Neural cell (in vitro differentiated cells): ENCODE measurements around the gene GNLY. TPM values are rescaled to one million over a fixed set of nuclear protein-coding genes. Genes with fewer than 3 reads are reported as not detected.

Experiments
- H2AFZ ChIP-seq: fragments of 200-600, 300-800 bp; sonication (generic), shearing (Covaris generic); 2 replicates; pipeline ENCODE4 v1.6.0; 2014; ENCODE audit warnings: low read depth, mild to moderate bottlenecking, antibody characterized with exemption, low read length, moderate library complexity
- H3F3A ChIP-seq: fragments of 200-600 bp; shearing (Covaris generic); 2 replicates; pipeline ENCODE4 v1.6.1; 2016; ENCODE audit warnings: mild to moderate bottlenecking, moderate library complexity, mixed read lengths, antibody characterized with exemption, low read length; ENCODE audit not compliant: insufficient read depth, poor library complexity, severe bottlenecking
- H3K27ac ChIP-seq: fragments of 200-600, 300-800 bp; sonication (generic), shearing (Covaris generic); 2 replicates; pipeline ENCODE4 v1.5.1; 2014; ENCODE audit warnings: mild to moderate bottlenecking, low read length, moderate library complexity
- H3K27me3 ChIP-seq: fragments of 300-800, 200-600 bp; sonication (generic), shearing (Covaris generic); 2 replicates; pipeline ENCODE4 v1.6.0; 2014; ENCODE audit warnings: mild to moderate bottlenecking, low read depth, low read length, moderate library complexity; ENCODE audit not compliant: insufficient read depth
- H3K36me3 ChIP-seq: fragments of 300-800, 200-600 bp; sonication (generic), shearing (Covaris generic); 2 replicates; pipeline ENCODE4 v1.5.1; 2014; ENCODE audit warnings: mild to moderate bottlenecking, antibody characterized with exemption, low read length, moderate library complexity; ENCODE audit not compliant: insufficient read depth
- H3K4me2 ChIP-seq: fragments of 300-800, 200-600 bp; sonication (generic), shearing (Covaris generic); 2 replicates; pipeline ENCODE4 v1.6.0; 2014; ENCODE audit warnings: mild to moderate bottlenecking, low read length
- H3K4me3 ChIP-seq: fragments of 300-800, 200-600 bp; sonication (generic), shearing (Covaris generic); 2 replicates; pipeline ENCODE4 v1.5.1; 2014; ENCODE audit warnings: mild to moderate bottlenecking, low read length, moderate library complexity
- H3K79me2 ChIP-seq: fragments of 200-600 bp; shearing (Covaris generic); replicated peaks from 2 replicates; pipeline ENCODE4 v1.6.0; 2014; ENCODE audit warnings: mild to moderate bottlenecking, low read length, moderate library complexity; ENCODE audit not compliant: insufficient read depth
- H3K9ac ChIP-seq: fragments of 300-800, 200-600 bp; sonication (generic), shearing (Covaris generic); 2 replicates; pipeline ENCODE4 v1.6.1; 2016; ENCODE audit warnings: mild to moderate bottlenecking, low read length, mixed read lengths
- H3K9me2 ChIP-seq: fragments of 200-600 bp; shearing (Covaris generic); 2 replicates; pipeline ENCODE4 v1.6.1; 2016; ENCODE audit warnings: mild to moderate bottlenecking, low read length, mixed read lengths; ENCODE audit not compliant: insufficient read depth
- H3K9me3 ChIP-seq: fragments of 200-600, 300-800 bp; sonication (generic), shearing (Covaris generic); 2 replicates; pipeline ENCODE4 v1.6.1; 2016; ENCODE audit warnings: mild to moderate bottlenecking, mixed run types, low read length, moderate library complexity, mixed read lengths
- H4K20me1 ChIP-seq: fragments of 200-600 bp; shearing (Covaris generic); 2 replicates; pipeline ENCODE4 v1.6.1; 2016; ENCODE audit warnings: mild to moderate bottlenecking, mixed run types; ENCODE audit not compliant: insufficient read depth
- EP300 ChIP-seq: fragments of 450-650 bp; conservative IDR thresholded peaks from 2 replicates; pipeline ENCODE4 v1.6.1; 2014; ENCODE audit warnings: antibody characterized with exemption, mild to moderate bottlenecking, moderate library complexity; ENCODE audit not compliant: poor library complexity, severe bottlenecking
- EZH2 ChIP-seq: fragments of 200-600, 300-800 bp; shearing (Covaris generic), sonication (generic); IDR thresholded peaks from 2 replicates; pipeline ENCODE4 v1.6.1; 2014; ENCODE audit warnings: antibody characterized with exemption, low read length, borderline replicate concordance, mild to moderate bottlenecking; ENCODE audit not compliant: insufficient read depth, poor library complexity, severe bottlenecking
- MXI1 ChIP-seq: fragments of 450-650 bp; conservative IDR thresholded peaks from 2 replicates; pipeline ENCODE4 v1.6.1; 2014; ENCODE audit warnings: antibody characterized with exemption, mild to moderate bottlenecking; ENCODE audit not compliant: poor library complexity, severe bottlenecking
- POLR2AphosphoS5 ChIP-seq: IDR thresholded peaks from 2 replicates; pipeline ENCODE4 v1.6.1; 2012
- RAD21 ChIP-seq: fragments of 450-650 bp; conservative IDR thresholded peaks from 2 replicates; pipeline ENCODE4 v1.6.1; 2014; ENCODE audit warnings: antibody characterized with exemption, mild to moderate bottlenecking, moderate library complexity
- SMC3 ChIP-seq: fragments of 450-650 bp; conservative IDR thresholded peaks from 2 replicates; pipeline ENCODE4 v1.6.1; 2014; ENCODE audit warnings: antibody characterized with exemption, mild to moderate bottlenecking, moderate library complexity; ENCODE audit not compliant: poor library complexity
- TAF1 ChIP-seq: IDR thresholded peaks from 2 replicates; pipeline ENCODE4 v1.6.1; 2012; ENCODE audit warnings: low read depth
- polyA plus RNA-seq: library from polyadenylated mRNA; depleted of rRNA; stranded (reverse); fragments of >200 nt; gene quantifications from 2 replicates; pipeline ENCODE4 v1.2.3, GENCODE V29; 2014
- TF ChIP-seq, protein P1 (sequence below): fragments of 450-650 bp; IDR thresholded peaks from 2 replicates; pipeline ENCODE4 v1.5.1; 2014; ENCODE audit warnings: antibody characterized with exemption, mild to moderate bottlenecking, moderate library complexity; ENCODE audit not compliant: poor library complexity, severe bottlenecking
- TF ChIP-seq, protein P2 (sequence below): IDR thresholded peaks from 2 replicates; pipeline ENCODE4 v1.6.1; 2012; ENCODE audit warnings: borderline replicate concordance

GNLY gene
- polyA plus RNA-seq, 1 donor from 2014 or later: not detected

DNA sequence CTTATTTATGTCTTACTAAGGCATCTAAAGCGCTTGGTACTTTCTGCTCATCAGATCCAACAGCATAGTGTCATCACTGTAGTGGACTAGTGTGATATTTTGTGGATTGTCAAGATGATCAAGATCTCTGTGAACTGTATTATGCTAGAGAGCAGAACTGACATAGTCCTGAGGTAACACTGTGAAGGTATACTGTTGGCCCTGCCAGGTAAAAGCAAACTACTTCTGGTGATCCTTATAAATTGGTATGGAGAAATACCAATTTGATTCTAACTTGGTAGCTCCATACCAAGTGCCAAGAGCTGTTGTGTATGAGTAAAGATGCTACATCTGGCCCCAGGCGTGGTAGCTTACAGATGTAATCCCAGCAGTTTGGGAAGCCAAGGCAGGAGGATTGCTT lies 42.1 kb upstream of the GNLY start:
- no peaks in the 10 kb centered on the region for H4K20me1 ChIP-seq
- no peaks in the 10 kb centered on the region for H3K27me3 ChIP-seq
- no peak overlapping the region for H2AFZ ChIP-seq
- H3K79me2 ChIP-seq: no peaks in the 10 kb centered on the region
- H3F3A ChIP-seq: no peaks in the 10 kb centered on the region
- H3K9me2 ChIP-seq: no peaks in the 10 kb centered on the region
- H3K36me3 ChIP-seq: peaks cover 8% of the 10 kb centered on the region
- H3K4me2 ChIP-seq: no peak overlapping the region
- H3K27ac ChIP-seq: no peak overlapping the region
- H3K4me3 ChIP-seq: no peak overlapping the region
- H3K9me3 ChIP-seq: no peaks in the 10 kb centered on the region
- no peak overlapping the region for H3K9ac ChIP-seq
- TF ChIP-seq TAF1 (no peak), EP300 (no peak), POLR2AphosphoS5 (no peak), EZH2 (no peak), MXI1 (no peak), RAD21 (no peak), SMC3 (no peak)
- TF ChIP-seq, protein P1, sequence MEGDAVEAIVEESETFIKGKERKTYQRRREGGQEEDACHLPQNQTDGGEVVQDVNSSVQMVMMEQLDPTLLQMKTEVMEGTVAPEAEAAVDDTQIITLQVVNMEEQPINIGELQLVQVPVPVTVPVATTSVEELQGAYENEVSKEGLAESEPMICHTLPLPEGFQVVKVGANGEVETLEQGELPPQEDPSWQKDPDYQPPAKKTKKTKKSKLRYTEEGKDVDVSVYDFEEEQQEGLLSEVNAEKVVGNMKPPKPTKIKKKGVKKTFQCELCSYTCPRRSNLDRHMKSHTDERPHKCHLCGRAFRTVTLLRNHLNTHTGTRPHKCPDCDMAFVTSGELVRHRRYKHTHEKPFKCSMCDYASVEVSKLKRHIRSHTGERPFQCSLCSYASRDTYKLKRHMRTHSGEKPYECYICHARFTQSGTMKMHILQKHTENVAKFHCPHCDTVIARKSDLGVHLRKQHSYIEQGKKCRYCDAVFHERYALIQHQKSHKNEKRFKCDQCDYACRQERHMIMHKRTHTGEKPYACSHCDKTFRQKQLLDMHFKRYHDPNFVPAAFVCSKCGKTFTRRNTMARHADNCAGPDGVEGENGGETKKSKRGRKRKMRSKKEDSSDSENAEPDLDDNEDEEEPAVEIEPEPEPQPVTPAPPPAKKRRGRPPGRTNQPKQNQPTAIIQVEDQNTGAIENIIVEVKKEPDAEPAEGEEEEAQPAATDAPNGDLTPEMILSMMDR: no peak
- TF ChIP-seq, protein P2, sequence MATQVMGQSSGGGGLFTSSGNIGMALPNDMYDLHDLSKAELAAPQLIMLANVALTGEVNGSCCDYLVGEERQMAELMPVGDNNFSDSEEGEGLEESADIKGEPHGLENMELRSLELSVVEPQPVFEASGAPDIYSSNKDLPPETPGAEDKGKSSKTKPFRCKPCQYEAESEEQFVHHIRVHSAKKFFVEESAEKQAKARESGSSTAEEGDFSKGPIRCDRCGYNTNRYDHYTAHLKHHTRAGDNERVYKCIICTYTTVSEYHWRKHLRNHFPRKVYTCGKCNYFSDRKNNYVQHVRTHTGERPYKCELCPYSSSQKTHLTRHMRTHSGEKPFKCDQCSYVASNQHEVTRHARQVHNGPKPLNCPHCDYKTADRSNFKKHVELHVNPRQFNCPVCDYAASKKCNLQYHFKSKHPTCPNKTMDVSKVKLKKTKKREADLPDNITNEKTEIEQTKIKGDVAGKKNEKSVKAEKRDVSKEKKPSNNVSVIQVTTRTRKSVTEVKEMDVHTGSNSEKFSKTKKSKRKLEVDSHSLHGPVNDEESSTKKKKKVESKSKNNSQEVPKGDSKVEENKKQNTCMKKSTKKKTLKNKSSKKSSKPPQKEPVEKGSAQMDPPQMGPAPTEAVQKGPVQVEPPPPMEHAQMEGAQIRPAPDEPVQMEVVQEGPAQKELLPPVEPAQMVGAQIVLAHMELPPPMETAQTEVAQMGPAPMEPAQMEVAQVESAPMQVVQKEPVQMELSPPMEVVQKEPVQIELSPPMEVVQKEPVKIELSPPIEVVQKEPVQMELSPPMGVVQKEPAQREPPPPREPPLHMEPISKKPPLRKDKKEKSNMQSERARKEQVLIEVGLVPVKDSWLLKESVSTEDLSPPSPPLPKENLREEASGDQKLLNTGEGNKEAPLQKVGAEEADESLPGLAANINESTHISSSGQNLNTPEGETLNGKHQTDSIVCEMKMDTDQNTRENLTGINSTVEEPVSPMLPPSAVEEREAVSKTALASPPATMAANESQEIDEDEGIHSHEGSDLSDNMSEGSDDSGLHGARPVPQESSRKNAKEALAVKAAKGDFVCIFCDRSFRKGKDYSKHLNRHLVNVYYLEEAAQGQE: no peak

DNA sequence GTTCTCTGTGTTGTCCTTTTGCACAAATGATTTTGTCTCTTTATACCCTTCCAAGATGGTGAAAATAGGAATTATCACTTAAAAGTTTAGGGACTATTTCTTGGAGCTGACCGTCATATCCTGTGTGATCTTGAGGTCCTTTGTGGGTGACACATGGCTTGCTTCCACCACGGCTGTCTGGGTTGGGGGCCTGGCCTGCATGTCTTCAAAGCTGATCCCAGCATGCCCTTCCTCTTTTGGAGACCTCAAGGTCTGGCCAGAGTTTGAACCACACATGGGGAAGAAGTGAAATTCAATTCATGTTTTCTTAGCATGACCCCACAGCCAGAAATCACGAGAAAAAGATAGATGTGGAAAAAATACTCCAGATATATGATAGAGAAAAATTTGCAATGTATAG lies 40.2 kb upstream of the GNLY start:
- no peak overlapping the region for H3K27ac ChIP-seq

More for the DNA sequence above, 40.2 kb upstream of the GNLY start:
- Histone ChIP-seq H3F3A (no peaks in the 10 kb centered on the region), H2AFZ (no peak overlapping the region), H3K9ac (no peak overlapping the region), H3K4me3 (no peak overlapping the region), H3K79me2 (no peaks in the 10 kb centered on the region), H3K27me3 (no peaks in the 10 kb centered on the region), H3K9me2 (no peaks in the 10 kb centered on the region), H4K20me1 (no peaks in the 10 kb centered on the region), H3K36me3 (peaks cover under 1% of the 10 kb centered on the region), H3K9me3 (no peaks in the 10 kb centered on the region), H3K4me2 (no peak overlapping the region)
- TF ChIP-seq MXI1: no peak
- TF ChIP-seq, protein P2: no peak
- TF ChIP-seq SMC3: no peak
- TF ChIP-seq RAD21: no peak
- no peak for TF ChIP-seq EZH2
- TF ChIP-seq POLR2AphosphoS5: no peak
- TF ChIP-seq EP300: no peak
- TF ChIP-seq TAF1: no peak
- TF ChIP-seq, protein P1: no peak
